DND-41 (cell line): ENCODE measurements around the gene NDE1.

Source experiments
- ATAC-seq: fragments of 200-7000 bp; cut with Tn5 transposase; 3 replicates; pipeline ENCODE4 v1.9.1; 2021; ENCODE audit warnings: low read depth; ENCODE audit not compliant: insufficient read depth
- DNase-seq: peaks from one replicate; pipeline ENCODE4 v3.0.0-alpha.2; 2020
- H2AFZ ChIP-seq: 2 replicates; pipeline ENCODE4 v1.6.0; 2012; ENCODE audit warnings: low read depth, low read length
- H3K27ac ChIP-seq: 2 replicates; pipeline ENCODE4 v1.5.1; 2012; ENCODE audit warnings: low read length, inconsistent platforms
- H3K27me3 ChIP-seq: fragments of 200-600 bp; sonication (generic); 2 replicates; pipeline ENCODE4 v1.6.0; 2012; ENCODE audit warnings: low read length, mild to moderate bottlenecking, inconsistent platforms; ENCODE audit not compliant: insufficient read depth, poor library complexity
- H3K36me3 ChIP-seq: 2 replicates; pipeline ENCODE4 v1.5.1; 2012; ENCODE audit warnings: low read length, inconsistent platforms; ENCODE audit not compliant: insufficient read depth
- H3K4me1 ChIP-seq: 2 replicates; pipeline ENCODE4 v1.5.1; 2012; ENCODE audit warnings: mild to moderate bottlenecking, low read length; ENCODE audit not compliant: insufficient read depth
- H3K4me2 ChIP-seq: 2 replicates; pipeline ENCODE4 v1.6.0; 2012; ENCODE audit warnings: mild to moderate bottlenecking, moderate library complexity, low read length, inconsistent platforms; ENCODE audit not compliant: insufficient read depth
- H3K4me3 ChIP-seq, 2 experiments: fragments of 200-600 bp in 1 of 2; shearing (Covaris generic) in 1 of 2; 2 replicates each; pipeline ENCODE4 v1.5.1; 2012 to 2016; ENCODE audit warnings: inconsistent platforms in 2 of 2, low read length in 2 of 2, mild to moderate bottlenecking in 2 of 2, low read depth in 1 of 2, moderate library complexity in 1 of 2
- H3K79me2 ChIP-seq: 2 replicates; pipeline ENCODE4 v1.6.0; 2012; ENCODE audit warnings: low read length, inconsistent platforms; ENCODE audit not compliant: insufficient read depth
- H3K9ac ChIP-seq: 2 replicates; pipeline ENCODE4 v1.6.0; 2012; ENCODE audit warnings: low read depth, mild to moderate bottlenecking, inconsistent platforms, low read length, moderate library complexity
- H3K9me3 ChIP-seq: 2 replicates; pipeline ENCODE4 v1.5.1; 2012; ENCODE audit warnings: low read length, moderate library complexity, mild to moderate bottlenecking, inconsistent platforms; ENCODE audit not compliant: insufficient read depth, severe bottlenecking
- H4K20me1 ChIP-seq: 2 replicates; pipeline ENCODE4 v1.6.0; 2012; ENCODE audit warnings: low read length; ENCODE audit not compliant: insufficient read depth
- CTCF ChIP-seq: IDR thresholded peaks from 2 replicates; pipeline ENCODE4 v1.5.1; 2012; ENCODE audit warnings: borderline replicate concordance, low read length, moderate library complexity, mild to moderate bottlenecking; ENCODE audit not compliant: poor library complexity, severe bottlenecking; ENCODE audit errors: extremely low read depth
- EZH2 ChIP-seq: IDR thresholded peaks from 3 replicates; pipeline ENCODE4 v1.6.1; 2012; ENCODE audit warnings: borderline replicate concordance, low read depth, mild to moderate bottlenecking, moderate library complexity, low read length, inconsistent platforms; ENCODE audit not compliant: severe bottlenecking

The NDE1 gene

DNA sequence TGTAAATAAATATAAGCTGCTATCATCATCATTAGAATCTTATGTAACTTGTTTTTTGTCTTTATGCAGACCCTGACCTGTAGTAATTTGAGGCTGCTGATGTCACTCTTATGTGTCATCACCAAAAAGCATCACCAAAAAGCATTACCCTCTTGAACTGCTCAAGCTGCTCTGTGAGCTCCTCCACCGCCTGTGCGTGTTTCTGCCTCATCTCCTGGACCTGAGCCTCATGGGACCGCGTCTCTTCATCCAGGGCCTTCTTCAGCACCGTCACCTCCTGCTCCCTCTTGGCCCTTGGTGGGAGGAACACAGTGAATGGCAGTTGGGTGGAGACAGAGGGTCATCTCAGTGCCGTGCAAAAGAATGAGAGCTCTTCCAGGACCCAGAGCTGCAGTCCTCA is 82.4 kb downstream of the NDE1 start:
- no peak for TF ChIP-seq EZH2
- ATAC-seq: no peak
- no peak overlapping the region for H3K4me3 ChIP-seq

GRCh38 chr16:15735610-15736009 is 85.6 kb downstream of the NDE1 start:
- Histone ChIP-seq H3K9ac (no peak overlapping the region), H3K79me2 (no peaks in the 10 kb centered on the region), H3K4me1 (no peaks in the 10 kb centered on the region), H3K27me3 (no peaks in the 10 kb centered on the region), H3K36me3 (no peaks in the 10 kb centered on the region), H3K4me2 (no peak overlapping the region), H4K20me1 (no peaks in the 10 kb centered on the region), H3K4me3 (no peak overlapping the region), H3K27ac (no peak overlapping the region), H2AFZ (no peak overlapping the region), H3K9me3 (no peaks in the 10 kb centered on the region)
- DNase-seq: no peak
- TF ChIP-seq CTCF (no peak), EZH2 (no peak)
- ATAC-seq: no peak

More for the DNA sequence above, 82.4 kb downstream of the NDE1 start:
- Histone ChIP-seq H3K4me1 (no peaks in the 10 kb centered on the region), H3K9me3 (no peaks in the 10 kb centered on the region), H3K27ac (no peak overlapping the region), H4K20me1 (no peaks in the 10 kb centered on the region), H3K79me2 (no peaks in the 10 kb centered on the region), H3K27me3 (no peaks in the 10 kb centered on the region), H3K36me3 (no peaks in the 10 kb centered on the region), H3K4me2 (no peak overlapping the region), H2AFZ (no peak overlapping the region), H3K9ac (no peak overlapping the region)
- no peak for DNase-seq

DNA sequence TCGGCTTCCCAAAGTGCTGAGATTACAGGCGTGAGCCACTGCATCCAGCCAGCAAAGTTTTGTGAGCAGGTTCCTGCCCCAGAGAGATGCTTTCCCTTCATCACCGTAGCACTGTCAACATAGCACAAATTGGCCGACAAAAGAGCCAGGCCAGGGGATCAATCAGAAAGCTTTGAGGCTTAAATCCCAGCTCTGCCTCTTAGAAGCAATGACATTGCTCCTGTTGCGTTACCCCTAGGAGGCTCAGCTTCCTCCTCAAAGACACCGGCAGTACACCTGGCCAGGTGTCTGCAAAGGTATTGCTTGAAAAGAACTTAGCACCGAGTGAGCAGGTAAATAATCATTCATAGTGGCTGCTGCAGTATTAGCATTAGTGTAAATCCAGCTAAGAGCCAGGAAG is 86.5 kb downstream of the NDE1 start:
- H3K36me3 ChIP-seq: no peaks in the 10 kb centered on the region
- H4K20me1 ChIP-seq: no peaks in the 10 kb centered on the region
- TF ChIP-seq EZH2 (no peak), CTCF (no peak)
- no peaks in the 10 kb centered on the region for H3K79me2 ChIP-seq
- H2AFZ ChIP-seq: no peak overlapping the region
- no peaks in the 10 kb centered on the region for H3K9me3 ChIP-seq
- H3K4me2 ChIP-seq: no peak overlapping the region
- H3K27me3 ChIP-seq: no peaks in the 10 kb centered on the region
- DNase-seq: no peak
- H3K27ac ChIP-seq: no peak overlapping the region
- no peak overlapping the region for H3K4me3 ChIP-seq
- ATAC-seq: no peak
- no peak overlapping the region for H3K9ac ChIP-seq
- no peaks in the 10 kb centered on the region for H3K4me1 ChIP-seq

GRCh38 chr16:15737140-15737644 is 87.1 kb downstream of the NDE1 start:
- H3K4me2 ChIP-seq: no peak overlapping the region
- H3K79me2 ChIP-seq: no peaks in the 10 kb centered on the region
- H3K27me3 ChIP-seq: no peaks in the 10 kb centered on the region
- no peak overlapping the region for H3K4me3 ChIP-seq
- H3K4me1 ChIP-seq: no peaks in the 10 kb centered on the region
- H3K9ac ChIP-seq: no peak overlapping the region
- H3K9me3 ChIP-seq: no peaks in the 10 kb centered on the region
- H3K36me3 ChIP-seq: no peaks in the 10 kb centered on the region
- no peak overlapping the region for H3K27ac ChIP-seq
- no peak overlapping the region for H2AFZ ChIP-seq
- DNase-seq: no peak
- ATAC-seq: no peak
- TF ChIP-seq CTCF (no peak), EZH2 (no peak)
- no peaks in the 10 kb centered on the region for H4K20me1 ChIP-seq
